NCI-H82 treated with DMSO at 0.1 percent for 48 hours (cell line): Measurements from ENCODE around the gene DNAAF1.

Experiments
- DNase-seq: peaks from one replicate; lab custom pipeline; 2025; ENCODE audit not compliant: unreplicated experiment; lab: John Stamatoyannopoulos, UW

Gene DNAAF1

DNA sequence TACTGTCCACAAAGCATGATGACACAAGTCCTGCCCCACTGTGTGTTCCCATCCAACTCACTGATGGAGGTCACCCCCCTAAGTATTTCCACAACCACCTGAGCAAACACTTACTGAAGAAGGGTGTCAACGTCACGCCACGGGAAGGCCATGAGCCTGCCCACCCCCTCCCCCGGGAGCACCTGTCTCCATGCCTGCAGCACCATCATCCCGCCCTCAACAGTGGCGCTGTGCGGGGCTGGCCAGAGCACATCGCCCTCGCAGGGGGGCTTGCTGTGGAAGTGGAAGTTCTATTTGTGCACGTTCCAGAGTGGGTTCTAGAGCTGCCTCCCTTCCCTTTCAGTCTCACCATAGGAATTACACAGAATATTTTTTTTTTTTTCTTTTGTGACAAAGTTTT is 24.1 kb upstream of the DNAAF1 start:
- no peak for DNase-seq

DNA sequence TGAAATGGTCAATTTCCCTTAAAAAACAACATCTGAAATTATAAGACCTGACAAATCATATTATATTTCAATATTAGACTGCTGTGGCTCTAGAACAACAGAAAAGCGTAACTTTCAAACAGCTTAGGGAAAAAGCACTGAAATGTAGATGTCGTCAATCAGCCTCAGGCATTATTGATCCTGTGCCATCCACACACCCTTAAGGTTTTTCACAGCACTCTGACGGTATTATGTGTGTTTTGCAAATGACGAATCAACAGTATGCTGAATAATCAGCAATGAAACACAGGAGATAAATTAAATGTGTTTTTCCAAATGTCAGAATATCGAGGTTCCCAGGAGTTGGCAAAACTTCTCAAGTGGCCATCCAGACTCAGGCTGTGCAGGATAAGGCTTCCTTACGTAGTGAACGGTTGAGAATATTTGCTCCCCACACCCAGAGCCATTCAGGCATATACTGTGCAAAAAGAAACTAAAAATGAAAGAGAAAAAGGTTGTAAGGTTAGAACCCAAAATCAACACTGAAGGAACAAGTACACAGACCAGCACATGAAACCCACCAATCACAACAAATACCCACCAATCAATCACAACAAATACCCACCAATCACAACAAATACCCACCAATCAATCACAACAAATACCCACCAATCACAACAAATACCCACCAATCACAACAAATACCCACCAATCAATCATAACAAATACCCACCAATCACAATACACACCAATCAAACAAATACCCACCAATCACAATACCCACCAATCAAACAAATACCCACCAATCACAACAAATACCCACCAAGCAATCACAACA is 20.6 kb upstream of the DNAAF1 start:
- no peak for DNase-seq

DNA sequence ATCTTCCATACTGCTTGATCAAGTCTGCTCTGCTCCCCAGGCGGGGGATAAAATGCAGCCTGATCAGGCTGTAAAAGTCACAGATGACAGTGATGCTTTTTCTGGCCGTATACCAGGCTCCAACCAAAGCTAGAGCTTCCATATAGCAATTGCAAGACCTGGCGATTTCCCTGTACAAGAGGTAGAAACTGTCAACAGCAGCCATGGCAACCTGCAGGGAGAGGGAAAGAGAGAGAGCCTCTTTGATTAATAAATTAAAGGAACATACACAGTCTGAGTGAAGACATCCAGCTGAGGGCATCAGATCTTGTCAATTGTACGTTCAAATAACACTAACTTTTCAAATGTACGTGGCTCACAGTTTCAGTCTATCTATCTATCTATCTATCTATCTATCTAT is 14.0 kb upstream of the DNAAF1 start:
- DNase-seq, result no peak

DNA sequence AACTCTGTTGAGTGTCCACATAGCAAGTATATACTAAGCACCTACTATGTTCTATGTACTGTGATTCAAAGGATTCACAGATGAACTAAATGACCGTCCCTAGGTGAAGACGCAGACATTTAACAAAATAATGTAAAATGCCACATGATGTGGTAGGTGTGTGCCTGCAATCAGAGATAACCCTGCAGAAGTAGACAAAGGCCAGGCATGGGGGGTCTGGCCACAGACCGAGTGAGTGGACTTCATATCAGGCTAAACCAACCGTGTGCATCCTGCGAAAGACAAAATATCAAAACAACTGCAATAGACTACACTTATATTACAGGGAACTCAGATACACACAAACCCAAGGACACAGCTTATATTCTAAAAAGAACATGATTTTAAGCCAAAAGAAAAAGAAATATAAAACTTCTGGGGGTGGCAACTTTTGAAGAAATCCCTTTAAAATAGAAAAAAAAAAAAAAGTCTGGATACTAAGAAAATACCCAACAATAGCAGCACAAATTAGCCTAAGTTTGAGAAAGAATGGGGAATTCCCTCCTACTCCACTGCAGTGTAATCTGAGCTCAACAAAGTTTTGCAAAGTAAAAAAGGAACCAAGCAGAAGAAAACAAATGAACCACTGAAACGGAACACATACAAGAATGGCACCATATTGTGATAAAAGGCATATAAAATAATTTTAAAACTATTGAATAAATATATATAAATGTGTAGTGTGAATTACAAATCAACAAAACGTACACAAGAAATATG is 12.4 kb upstream of the DNAAF1 start:
- DNase-seq, result no peak

DNA sequence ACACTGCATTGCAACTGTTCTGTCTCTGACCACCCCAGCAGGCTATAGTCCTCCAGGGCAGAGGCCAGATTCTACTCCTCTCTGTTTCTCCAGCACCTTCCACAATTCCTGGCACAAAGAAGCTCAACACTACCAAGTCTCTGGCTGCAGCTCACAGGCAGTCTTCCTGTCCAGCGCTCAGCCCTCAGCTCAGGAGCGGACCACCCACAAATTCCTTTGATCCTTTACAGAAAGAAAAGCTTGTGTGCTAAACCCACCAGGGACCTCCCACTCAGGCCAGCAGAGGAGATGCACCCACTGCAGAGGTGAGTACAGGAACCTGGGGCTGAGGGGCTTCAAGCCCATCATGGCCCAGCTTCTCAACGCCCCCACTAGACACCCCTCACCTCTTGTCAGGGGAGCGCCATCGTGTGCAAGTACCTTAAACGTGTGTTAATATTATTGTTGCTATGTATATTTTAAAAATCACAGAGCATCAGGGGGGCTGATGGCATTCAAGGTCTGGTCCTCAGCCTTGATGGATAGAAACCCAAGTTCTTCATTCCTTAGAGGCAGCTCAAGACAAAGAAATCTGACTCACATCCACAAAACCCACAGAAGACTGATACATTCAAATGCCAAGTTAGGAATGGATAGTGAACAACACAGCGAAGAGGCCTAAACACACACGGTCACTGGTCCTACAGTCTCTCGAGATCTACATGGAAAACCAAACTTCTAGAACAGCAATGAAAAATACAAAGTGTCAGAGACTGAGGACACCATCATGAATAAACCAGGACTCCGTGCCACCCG is 8.6 kb upstream of the DNAAF1 start:
- DNase-seq, result no peak

DNA sequence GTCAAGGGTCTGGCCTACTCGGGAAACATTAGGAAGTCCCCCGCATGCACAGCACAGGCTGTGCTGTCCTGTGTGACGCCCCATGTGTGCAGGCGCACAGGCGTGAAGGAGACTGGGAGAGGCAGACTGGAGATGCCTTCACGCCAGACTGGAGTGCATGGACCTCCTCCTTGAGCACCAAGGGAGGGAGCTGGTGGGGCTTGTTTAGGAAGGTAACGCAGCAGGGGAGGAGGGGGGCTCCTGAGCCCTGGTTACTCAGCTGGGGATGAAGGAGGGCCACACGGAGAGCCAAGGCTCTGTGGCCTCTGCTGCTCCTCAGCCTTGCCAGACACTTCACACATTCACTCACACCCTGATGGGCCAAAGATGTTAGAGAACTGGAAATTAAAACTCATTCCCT is 7.8 kb upstream of the DNAAF1 start:
- no peak for DNase-seq

DNA sequence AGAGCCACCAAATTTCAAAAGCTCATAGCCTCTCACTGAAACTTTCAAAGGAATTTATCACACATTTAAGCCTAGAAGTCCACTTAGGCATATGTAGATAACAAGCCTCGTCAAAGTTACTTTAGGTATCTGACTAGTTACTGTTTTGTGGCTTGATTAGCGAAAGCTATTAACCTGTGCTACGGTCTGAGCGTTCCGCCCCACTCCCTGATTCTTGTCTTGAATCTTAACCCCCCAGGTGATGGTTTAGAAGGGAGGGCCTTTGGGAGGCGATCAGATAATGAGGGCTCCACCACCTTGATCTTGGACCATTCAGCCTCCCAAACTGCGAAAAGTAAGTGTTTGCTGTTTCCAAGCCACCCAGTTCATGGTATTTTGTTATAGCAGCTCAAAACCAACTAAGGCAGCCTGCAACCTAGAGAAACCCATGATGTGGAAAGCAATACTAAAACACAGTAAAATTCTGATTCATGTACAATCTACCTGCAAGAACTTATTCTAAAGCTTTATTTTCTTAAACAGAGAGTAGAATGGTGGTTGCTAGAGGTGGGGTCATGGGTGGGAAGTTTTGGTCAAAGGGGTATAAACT is 7.2 kb upstream of the DNAAF1 start:
- no peak for DNase-seq

DNA sequence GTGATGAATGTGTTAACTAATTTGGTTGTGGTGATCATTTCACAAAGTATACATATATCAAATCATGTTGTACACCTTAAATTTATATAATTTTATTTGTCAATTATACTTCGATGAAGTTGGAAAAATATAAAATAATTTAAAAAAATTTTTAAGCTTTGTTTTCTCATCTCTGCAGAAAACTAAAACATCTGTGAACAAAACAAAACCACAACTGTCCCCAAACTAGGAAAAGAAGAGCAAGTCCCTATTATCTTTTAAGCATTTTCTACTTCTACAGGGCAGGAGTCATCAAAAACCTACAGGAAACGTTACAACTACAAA is 6.6 kb upstream of the DNAAF1 start:
- DNase-seq, result no peak

DNA sequence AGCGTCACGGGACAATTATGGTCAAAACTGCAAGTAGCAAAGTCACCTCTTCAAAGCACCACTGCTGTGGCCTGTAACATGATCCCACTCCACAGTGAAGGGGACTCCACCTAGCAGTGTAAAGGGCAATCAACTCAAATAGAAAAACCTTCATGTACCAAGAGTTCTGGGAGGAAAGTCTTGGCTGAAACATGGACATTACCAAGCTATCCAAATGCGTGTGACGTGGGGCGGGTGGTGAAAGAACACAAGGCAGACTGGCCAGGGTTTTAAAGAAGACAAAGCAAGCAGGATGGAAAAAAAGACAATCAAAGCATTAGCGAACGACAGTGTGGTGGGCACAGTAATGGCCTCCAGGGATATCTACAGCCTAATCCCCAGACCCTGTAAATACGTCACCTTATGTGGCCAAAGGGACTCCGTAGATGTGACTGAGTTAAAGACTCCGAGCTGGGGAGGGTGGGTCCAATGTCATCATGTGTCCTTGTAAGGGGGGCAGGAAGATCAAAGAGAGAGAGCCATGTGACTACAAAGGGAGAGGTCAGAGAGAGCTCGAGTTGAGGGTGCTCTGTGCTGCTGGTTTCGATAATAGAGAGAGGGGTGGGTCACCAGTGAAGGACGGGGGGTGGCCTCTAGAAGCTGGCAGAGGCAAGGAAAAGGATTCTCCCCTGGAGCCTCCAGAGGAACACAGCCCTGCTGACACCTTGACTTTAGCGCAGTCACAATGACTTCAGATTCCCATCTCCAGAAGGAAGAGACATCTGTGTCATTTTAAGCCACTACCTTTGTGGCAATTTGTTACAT is 6.1 kb upstream of the DNAAF1 start:
- DNase-seq, result peak; percentile 28

DNA sequence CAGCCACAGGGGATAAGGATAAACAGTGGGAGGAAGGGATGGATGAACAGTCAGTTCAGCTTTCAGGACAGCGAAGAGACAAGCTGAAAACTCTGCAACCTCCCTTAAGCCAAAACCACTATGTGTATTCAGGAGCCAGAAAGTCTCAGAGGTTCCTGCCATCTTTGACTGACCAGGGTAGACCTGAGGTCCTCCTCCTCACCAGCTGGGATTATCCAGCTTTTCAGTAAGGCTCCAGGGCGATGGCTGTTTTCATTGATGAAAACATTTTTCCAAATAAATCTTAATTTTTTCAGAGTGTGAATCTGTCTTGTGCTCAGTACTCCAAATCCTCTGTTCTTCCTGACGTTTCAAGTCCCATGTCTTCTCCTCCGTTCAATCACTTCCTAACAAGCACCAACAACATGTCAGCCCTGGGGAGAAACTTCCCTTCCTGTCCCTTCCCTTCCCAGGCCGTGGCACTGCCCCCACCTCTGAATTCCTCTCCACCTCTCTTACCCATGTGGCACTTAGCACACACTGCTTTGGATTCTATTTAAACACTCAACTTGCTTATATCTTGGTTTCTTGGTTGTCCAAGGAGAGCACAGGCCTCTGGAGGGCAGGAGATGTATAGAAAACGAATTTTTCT is 5.4 kb upstream of the DNAAF1 start:
- DNase-seq, result peak; percentile 34

DNA sequence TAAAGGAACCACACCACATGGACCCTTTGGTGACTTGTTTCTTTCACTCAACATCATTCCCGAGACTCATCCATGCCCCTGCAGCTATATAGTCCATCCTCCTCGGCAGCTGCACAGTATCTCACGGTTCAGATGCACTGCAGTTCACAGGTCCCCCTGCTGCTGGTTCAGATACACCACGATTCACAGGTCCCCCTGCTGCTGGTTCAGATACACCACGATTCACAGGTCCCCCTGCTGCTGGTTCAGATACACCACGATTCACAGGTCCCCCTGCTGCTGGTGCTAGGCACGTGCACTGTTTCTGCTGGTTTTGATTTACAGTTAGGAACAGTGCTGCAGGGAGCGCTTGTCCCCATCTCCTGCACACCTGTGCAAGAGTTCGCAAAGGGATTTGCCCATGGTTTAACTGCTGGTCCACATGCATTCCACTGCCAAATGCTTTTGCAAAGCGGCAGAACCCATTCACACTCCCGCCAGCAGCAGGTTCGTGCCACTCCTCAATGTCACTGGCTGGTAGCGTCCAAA is 3.9 kb upstream of the DNAAF1 start:
- no peak for DNase-seq

DNA sequence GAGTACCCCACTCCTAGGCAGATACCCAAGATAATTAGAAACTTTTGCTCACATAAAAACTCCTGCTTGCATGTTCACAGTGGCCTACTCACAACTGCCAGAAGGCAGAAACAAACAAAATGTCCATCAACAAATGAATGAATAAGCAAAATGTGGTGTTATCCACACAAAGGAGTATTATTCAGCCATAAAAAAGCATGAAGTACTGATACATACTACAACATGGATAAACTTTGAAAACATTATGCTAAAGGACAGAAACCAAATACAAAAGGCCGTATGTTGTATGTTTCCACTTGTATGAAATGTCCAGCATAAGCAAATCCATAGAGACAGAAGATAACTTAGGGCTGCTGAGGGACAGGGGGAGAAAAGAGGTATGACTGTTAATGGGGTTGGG is 2.0 kb upstream of the DNAAF1 start:
- no peak for DNase-seq

DNA sequence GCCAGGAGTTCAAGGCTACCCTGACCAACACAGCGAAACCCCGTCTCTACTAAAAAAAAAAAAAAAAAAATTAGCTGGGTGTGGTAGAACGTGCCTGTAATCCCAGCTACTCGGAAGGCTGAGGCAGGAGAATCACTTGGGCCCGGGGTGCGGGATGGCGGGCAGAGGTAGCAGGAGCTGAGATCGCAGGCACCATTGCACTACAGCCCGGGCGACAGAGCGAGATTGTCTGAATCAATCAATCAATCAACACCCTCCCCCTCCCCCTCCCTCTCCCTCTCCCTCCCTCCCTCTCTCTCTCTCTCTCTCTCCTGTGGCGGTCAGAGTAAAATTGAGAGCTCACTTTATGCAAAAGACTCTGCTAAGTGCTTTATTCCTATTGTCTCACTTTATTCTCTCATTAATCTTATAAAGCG is 1.3 kb upstream of the DNAAF1 start:
- no peak for DNase-seq

DNA sequence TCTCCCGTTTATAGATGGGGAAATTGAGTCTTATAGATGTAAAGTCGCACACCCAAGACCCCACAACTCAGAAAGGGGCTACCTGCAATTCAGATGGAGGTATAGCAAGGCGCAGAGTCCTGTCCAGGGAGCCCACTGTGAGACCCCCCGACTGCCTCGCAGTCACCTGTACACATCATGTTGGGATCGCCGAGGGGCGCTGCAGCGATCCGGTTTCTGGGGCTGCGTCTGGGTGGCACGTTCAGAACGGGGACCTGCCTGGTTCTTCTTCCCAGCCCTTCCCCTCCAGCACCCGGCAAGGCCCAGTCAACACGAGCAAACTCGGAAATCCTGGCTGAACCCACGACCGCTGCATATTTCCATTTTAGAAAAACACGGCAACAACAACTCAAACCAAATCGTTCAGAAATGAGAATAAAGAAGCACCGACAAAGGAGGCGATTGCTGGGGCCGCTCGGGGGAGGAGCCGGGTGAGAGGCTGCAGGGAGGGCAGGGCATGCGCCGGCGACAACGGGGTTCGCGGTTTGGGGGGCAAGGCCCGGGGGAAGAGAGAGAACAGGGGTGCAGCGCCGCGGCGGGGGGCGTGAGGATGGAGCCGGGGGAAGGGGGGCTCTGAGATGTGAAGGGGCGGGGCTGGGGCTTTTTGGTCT is 774 bp upstream of the DNAAF1 start:
- no peak for DNase-seq

DNA sequence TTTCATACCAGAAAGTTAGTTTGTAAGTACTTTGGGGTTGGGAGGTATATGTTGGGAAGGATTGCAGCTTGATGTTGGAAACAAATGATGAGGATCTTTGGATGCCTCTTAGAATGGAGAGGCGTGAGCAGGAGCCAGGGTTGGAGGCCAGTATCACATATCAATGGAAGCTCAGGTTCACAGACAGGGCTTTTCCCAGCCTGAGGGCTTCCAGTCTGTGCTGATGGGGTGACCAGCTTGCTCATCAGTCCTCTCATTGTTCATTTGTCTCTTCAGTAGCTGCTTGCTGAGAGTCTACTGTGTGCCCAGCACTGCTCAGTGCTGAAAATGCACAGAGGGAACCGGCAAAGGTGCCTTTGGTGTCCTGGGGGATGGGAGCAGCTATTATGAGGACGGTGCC is 5.8 kb downstream of the DNAAF1 start:
- DNase-seq, result no peak

DNA sequence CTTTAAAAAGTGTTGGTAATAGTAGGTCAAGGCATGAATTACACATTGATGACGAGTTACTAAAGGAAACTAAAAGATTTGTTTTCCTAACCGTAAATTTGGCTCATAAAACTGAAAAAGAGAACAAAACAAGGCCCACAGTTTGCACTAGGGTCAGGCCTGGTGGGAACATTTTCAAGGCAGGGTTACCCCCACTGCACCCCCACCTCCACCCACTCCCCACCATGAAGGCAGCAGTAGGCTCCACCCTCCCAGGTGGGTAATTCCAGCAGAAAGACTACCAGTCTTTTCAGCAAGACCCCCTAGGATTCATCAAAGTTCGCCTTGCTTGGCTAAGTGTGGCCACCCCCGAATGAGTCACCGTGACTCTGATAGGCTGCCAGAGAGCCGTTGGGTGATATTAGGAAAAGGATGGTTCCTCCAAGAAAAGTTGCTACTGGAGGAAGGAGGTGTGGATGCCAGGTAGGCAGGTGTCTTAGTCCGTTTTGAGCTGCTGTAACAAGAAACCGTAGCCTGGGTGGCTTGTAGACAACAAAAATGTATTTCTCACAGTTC is 8.6 kb downstream of the DNAAF1 start:
- DNase-seq, result no peak

DNA sequence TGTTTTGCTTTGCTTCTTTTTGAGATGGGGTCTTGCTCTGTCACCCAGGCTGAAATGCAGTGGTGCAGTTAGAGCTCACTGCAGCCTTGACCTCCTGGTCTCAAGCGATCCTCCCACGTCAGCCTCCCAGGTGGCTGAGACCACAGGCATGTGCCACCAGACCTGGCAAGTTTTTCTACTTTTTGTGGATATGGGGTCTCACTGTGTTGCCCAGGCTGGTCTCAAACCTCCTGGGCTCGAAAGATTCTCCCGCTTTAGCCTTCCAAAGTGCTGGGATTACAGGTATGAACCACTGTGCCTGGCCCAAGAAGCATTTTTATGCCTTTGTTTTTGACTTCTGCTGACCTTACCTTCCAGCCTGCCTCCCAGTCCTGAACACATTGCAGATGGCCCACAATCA is 10.1 kb downstream of the DNAAF1 start:
- DNase-seq, result no peak

DNA sequence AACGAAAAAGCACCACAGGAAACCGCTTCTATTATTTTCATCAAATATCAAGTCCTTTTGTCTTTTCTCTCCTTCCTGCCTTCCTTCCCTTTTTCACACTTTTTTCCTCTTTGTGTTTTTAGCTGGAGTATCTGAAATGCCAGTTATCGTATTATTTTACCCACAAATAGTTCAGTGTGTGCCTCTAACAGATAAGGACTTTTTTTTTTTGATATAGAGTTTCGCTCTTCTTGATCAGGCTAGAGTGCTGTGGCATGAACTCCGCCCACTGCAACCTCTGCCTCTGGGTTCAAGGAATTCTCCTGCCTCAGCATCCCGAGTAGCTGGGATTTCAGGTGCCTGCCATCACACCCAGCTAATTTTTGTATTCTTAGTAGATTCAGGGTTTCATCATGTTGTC is 10.7 kb downstream of the DNAAF1 start:
- DNase-seq, result no peak

DNA sequence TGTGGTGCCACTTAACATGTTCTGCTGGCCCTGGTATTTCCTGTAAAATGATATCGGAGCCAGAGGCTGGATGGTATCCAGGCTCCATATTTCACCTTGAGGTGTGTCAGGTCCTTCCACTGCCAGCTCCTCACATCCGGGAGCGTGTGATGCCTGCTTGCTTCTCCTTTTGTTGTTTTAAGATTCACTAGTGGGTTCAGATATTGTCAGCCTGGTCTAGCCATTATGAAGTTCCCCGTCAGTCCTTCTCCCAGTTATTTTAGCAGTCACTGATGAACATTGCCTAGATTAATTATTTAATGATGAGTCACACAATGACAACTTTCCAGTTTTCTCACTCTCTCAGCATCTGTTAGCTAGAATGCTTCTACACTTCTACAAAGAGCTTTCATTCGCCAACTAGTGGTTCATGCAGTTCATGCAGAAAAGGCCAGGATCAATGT is 11.3 kb downstream of the DNAAF1 start:
- no peak for DNase-seq
